ENCODE data around the gene EXOC6B. TPM values are rescaled to one million over a fixed set of nuclear protein-coding genes. Genes with fewer than 3 reads are reported as not detected.

Gene EXOC6B
- total RNA-seq, 2 donors from 2014 or later: 51.3 to 68.9 TPM

DNA sequence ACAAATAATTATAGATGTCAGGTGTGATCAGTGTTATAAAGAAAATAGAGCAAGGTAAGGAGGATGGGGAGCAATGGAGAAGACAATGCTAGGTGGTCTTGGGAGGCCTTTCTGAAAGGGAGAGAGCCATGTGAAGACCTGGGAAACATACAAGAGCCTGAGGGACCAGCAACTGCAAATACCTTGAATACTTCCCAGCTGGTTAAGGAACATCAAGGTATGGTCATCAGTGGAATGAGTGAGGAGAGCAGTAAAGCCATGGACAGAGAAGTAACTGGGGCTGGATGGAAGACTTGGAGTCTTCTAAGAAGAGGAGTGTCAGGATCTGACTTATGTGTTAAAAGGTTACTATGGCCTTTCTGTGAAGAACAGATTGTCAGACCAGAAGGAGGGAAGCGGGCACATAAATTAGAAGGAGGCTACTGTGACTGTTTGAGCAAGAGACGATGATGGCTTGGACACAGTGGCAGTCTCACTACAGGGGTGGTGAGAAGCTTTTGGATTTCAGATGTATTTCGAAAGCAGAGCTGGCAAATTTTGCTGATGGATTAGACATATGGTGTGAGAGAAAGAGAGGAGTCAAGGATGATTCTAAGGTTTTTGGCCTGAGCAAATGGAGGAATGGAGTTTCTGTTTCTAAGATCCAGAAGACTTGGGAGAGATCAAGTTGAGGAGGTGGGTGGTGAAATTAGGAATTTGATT is 22.8 kb upstream of the EXOC6B start:
- no peaks in the 10 kb centered on the region for H3K36me3 Mint-ChIP-seq (ENCODE audit: low read depth)
- no peak overlapping the region for H3K4me3 Mint-ChIP-seq
- no peak overlapping the region for H3K27ac ChIP-seq (ENCODE audit: low read depth, low read length)
- H3K27me3 Mint-ChIP-seq (ENCODE audit: insufficient read depth): no peaks in the 10 kb centered on the region
- peaks cover 8% of the 10 kb centered on the region for H3K4me1 ChIP-seq (ENCODE audit: control insufficient read depth, insufficient read depth, low read length)
- WGBS, 2 experiments (ENCODE audit: insufficient coverage in 1 of 2, insufficient read length in 1 of 2): 95 to 96% methylated on average over 3 of the region's 3 CpGs
- TF ChIP-seq, protein P1, sequence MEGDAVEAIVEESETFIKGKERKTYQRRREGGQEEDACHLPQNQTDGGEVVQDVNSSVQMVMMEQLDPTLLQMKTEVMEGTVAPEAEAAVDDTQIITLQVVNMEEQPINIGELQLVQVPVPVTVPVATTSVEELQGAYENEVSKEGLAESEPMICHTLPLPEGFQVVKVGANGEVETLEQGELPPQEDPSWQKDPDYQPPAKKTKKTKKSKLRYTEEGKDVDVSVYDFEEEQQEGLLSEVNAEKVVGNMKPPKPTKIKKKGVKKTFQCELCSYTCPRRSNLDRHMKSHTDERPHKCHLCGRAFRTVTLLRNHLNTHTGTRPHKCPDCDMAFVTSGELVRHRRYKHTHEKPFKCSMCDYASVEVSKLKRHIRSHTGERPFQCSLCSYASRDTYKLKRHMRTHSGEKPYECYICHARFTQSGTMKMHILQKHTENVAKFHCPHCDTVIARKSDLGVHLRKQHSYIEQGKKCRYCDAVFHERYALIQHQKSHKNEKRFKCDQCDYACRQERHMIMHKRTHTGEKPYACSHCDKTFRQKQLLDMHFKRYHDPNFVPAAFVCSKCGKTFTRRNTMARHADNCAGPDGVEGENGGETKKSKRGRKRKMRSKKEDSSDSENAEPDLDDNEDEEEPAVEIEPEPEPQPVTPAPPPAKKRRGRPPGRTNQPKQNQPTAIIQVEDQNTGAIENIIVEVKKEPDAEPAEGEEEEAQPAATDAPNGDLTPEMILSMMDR (conservative IDR thresholded peaks at IDR 0.05): no peak
- no peak overlapping the region for H3K4me3 ChIP-seq (ENCODE audit: low read length)
- no peak overlapping the region for H3K27ac Mint-ChIP-seq
- H3K36me3 ChIP-seq (ENCODE audit: control insufficient read depth, insufficient read depth, low read length): no peaks in the 10 kb centered on the region
- H3K9me3 ChIP-seq (ENCODE audit: control insufficient read depth, low read length): no peaks in the 10 kb centered on the region
- peaks cover 13% of the 10 kb centered on the region for H3K4me1 Mint-ChIP-seq
- DNase-seq: no peak
- no peak overlapping the region for H3K9ac ChIP-seq (ENCODE audit: extremely low read depth, low read length, poor library complexity, severe bottlenecking)
- H3K27me3 ChIP-seq (ENCODE audit: control insufficient read depth, insufficient read depth, low read length, poor library complexity, severe bottlenecking): peaks cover 13% of the 10 kb centered on the region
- no peaks in the 10 kb centered on the region for H3K9me3 Mint-ChIP-seq

DNA sequence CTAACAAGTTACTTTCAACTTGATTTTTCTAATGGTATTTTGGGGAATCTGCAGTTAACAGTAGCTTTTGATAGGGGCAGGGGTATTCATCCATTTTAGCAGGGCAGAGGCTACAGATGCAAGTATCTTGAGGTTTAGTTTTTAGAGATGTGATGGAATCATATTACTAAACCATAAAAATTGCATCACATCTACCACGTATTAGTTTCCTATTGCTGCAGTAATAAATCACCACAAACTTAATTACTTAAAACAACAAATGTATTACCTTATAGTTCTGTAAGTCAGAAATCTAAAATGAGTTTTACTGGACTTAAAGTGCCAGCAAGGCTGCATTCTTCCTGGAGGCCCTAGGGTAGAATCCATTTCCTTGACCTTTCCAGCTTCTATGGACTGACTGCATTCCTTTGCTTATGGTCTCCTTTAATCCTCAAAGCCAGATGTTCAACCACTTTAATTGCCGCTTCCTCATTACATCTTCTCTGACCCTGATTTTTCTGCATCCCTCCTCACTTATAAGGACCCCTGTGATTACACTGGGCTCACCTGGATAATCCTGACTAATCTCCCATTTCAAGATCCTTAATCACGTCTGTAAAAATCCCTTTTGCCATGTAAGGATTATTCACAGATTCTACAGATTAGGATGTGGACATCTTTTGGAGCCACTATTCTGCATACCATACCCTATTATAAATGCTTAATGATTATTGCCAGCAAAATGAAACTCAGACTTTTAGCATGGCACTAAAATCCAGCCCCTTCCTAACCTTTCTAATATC is 21.9 kb upstream of the EXOC6B start:
- H3K36me3 Mint-ChIP-seq (ENCODE audit: low read depth): no peaks in the 10 kb centered on the region
- peaks cover 8% of the 10 kb centered on the region for H3K4me1 ChIP-seq (ENCODE audit: control insufficient read depth, insufficient read depth, low read length)
- H3K9ac ChIP-seq (ENCODE audit: extremely low read depth, low read length, poor library complexity, severe bottlenecking): no peak overlapping the region
- peaks cover 13% of the 10 kb centered on the region for H3K27me3 ChIP-seq (ENCODE audit: control insufficient read depth, insufficient read depth, low read length, poor library complexity, severe bottlenecking)
- no peak overlapping the region for H3K27ac Mint-ChIP-seq
- 91 to 95% methylated on average over 2 to 3 of the region's 3 CpGs for WGBS, 2 experiments (ENCODE audit: insufficient coverage in 1 of 2, insufficient read length in 1 of 2)
- DNase-seq: no peak
- H3K27ac ChIP-seq (ENCODE audit: low read depth, low read length): no peak overlapping the region
- H3K36me3 ChIP-seq (ENCODE audit: control insufficient read depth, insufficient read depth, low read length): no peaks in the 10 kb centered on the region
- H3K4me3 Mint-ChIP-seq: no peak overlapping the region
- TF ChIP-seq, protein P1 (conservative IDR thresholded peaks at IDR 0.05): no peak
- H3K9me3 Mint-ChIP-seq: no peaks in the 10 kb centered on the region
- no peak overlapping the region for H3K4me3 ChIP-seq (ENCODE audit: low read length)
- H3K27me3 Mint-ChIP-seq (ENCODE audit: insufficient read depth): no peaks in the 10 kb centered on the region
- peaks cover 13% of the 10 kb centered on the region for H3K4me1 Mint-ChIP-seq
- H3K9me3 ChIP-seq (ENCODE audit: control insufficient read depth, low read length): no peaks in the 10 kb centered on the region

DNA sequence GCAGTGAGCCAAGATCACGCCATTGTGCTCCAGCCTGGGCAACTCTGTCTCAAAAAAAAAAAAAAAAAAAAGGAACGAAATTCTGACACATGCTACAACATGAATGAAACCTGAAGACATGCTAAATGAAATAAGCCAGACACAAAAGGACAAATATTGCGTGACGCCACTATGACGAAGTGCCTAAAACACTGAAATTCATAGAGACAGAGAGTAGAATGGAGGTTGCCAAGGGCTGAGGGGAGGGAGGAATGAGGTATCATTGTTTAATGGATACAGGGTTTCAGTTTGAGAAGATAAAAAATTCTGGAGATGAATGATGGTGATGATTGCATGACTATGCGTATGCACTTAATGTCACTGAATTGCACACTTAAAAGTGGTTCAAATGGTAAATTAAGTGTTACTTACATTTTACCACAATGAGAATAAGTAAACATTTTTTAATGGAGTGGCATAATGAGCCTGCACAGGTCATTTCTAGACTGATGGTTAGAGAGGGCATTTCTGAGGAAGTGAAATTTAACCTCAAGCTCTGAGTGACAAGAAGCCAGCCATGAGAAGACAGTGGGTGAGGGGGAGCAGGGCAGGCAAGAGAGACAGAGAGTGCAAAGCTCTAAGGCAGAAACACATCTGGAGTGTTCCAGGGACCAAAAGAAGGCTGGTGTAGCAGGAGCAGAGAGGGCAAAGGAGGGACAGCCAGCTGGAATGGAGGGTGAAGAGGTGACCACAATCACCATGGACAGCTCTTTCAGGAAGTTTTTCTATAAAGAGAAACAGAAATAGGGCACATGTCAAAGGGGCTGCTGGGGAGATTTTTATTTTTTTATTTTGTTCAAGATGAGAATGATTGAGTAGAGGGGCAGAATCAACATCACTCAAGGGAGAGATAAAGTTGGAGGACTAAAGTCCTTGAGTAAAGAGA is 20.6 kb upstream of the EXOC6B start:
- H3K27ac ChIP-seq (ENCODE audit: low read depth, low read length): no peak overlapping the region
- H3K9me3 ChIP-seq (ENCODE audit: control insufficient read depth, low read length): no peaks in the 10 kb centered on the region
- no peaks in the 10 kb centered on the region for H3K9me3 Mint-ChIP-seq
- no peak overlapping the region for H3K9ac ChIP-seq (ENCODE audit: extremely low read depth, low read length, poor library complexity, severe bottlenecking)
- H3K36me3 Mint-ChIP-seq (ENCODE audit: low read depth): no peaks in the 10 kb centered on the region
- H3K4me3 Mint-ChIP-seq: no peak overlapping the region
- TF ChIP-seq, protein P1 (conservative IDR thresholded peaks at IDR 0.05): no peak
- no peak overlapping the region for H3K27ac Mint-ChIP-seq
- peaks cover 3% of the 10 kb centered on the region for H3K27me3 Mint-ChIP-seq (ENCODE audit: insufficient read depth)
- WGBS, 2 experiments (ENCODE audit: insufficient coverage in 1 of 2, insufficient read length in 1 of 2): 87 to 96% methylated on average over 4 to 6 of the region's 6 CpGs
- no peak for DNase-seq
- peaks cover 13% of the 10 kb centered on the region for H3K27me3 ChIP-seq (ENCODE audit: control insufficient read depth, insufficient read depth, low read length, poor library complexity, severe bottlenecking)
- H3K4me3 ChIP-seq (ENCODE audit: low read length): no peak overlapping the region
- H3K4me1 ChIP-seq (ENCODE audit: control insufficient read depth, insufficient read depth, low read length): peaks cover 7% of the 10 kb centered on the region
- no peaks in the 10 kb centered on the region for H3K36me3 ChIP-seq (ENCODE audit: control insufficient read depth, insufficient read depth, low read length)
- peaks cover 9% of the 10 kb centered on the region for H3K4me1 Mint-ChIP-seq
